Skeletal muscle cell (primary cell): Measurements from ENCODE around the gene B3GNT2.
"Not testable (repeated sequence)": the region's sequence is repeated elsewhere in the genome, so short reads cannot be mapped to it uniquely, and the experiment has no call there.

Experiments
- DNase-seq: peaks from one replicate; pipeline ENCODE4 v3.0.0-alpha.2; 2010; ENCODE audit warnings: low read depth
- H3K4me3 ChIP-seq: 2 replicates; pipeline ENCODE4 v1.5.1; 2011; ENCODE audit warnings: low read depth, mild to moderate bottlenecking, control low read depth, low read length, moderate library complexity

Gene B3GNT2

DNA sequence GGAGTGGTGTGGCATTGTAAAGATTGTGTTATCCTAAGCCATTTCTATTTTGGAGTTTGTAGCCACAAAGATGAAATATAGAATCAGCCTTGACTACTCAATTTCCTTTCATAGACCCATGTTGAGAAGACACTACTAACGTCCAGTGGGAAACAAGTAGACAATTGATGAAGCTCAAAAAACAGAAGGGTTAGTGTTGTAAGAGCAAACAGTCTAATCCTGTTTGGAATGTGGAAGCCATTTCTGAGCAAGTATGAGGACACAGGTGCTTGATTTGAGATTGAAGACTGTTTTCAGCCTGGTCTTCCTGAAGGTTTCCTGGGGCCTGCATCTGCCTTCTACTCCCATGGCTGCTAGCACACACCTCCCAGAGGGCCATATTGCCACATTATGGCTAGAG, 29.1 kb downstream of the B3GNT2 start:
- no peak for DNase-seq
- no peak overlapping the region for H3K4me3 ChIP-seq

DNA sequence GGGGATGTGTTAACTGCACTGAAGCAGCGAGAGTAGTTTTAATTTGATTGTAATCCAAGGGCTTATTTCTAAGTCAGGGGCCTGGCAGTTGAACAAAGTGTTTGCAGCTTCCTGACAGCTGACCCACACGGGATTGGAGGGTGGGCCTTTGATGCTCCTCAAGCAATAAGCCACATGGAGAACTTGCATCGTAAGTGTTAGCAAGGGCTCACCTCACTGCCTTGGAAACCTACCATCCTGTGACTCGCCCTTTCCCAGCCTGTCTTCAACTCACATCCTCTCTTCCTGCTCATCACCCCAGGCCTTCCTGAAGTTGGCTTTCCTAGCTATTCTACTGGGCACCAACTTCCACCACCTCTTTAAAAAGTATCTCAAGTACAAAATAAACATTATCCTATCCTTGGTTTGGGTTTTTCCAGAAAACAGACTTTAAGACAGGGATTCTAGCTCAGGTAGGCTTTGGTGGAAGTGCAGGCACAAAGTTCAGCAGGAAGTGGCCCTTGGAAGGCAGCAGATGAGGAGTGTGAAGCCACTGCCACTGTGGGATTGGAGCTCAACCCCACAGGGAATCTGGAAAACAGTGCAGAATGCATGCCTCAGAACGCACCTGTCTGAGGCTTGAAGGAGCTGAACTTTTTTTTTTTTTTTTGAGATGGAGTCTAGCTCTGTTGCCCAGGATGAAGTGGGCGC, 31.6 kb downstream of the B3GNT2 start:
- DNase-seq: no peak
- no peak overlapping the region for H3K4me3 ChIP-seq

DNA sequence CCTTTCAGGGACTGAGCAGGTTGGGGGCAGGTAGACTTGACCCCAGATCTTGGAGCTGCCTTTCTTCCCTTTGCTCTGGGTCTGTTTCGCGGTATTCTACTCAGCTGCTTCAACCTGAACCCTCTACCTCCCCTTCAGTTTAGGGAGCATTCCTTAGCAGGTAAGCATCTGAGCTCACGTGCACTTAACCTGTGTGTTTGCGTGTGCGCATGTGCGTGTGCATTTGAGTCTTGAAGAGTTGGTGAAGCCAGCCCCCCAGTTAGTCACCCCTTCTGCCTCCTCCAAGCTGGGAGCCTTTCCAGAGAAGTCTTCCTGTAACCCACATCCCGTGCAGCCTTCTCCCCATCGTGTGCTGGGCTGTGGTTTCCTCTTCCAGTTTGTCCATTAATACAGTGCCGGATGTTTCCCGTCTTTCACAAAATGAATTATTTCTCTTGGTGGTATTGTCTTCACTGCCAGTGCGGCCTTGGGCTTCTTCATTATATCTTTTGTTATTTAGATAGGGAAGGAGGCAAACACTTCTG, 33.2 kb downstream of the B3GNT2 start:
- DNase-seq: no peak

DNA sequence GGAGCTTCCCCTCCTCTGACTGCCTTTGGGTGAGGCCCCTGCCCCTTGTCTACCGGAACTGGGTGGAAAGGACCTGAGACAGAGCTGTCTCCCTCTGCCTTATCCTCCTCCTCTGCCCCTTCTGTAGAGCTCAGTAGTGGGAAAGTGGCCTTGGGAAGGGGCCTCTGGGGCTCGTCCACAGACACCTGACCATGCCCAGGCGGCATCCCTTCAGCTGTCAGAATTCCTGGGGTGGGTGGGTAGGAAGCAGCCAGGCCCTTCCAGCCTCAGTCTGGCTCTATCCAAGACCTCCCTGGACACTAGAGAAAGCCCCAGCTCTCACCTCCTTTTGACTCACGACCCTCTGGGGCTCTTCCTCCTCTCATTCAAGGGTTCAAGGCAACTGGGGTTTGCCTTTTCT, 35.6 kb downstream of the B3GNT2 start:
- DNase-seq: no peak
- no peak overlapping the region for H3K4me3 ChIP-seq

More for the DNA sequence above, 33.2 kb downstream of the B3GNT2 start:
- no peak overlapping the region for H3K4me3 ChIP-seq

DNA sequence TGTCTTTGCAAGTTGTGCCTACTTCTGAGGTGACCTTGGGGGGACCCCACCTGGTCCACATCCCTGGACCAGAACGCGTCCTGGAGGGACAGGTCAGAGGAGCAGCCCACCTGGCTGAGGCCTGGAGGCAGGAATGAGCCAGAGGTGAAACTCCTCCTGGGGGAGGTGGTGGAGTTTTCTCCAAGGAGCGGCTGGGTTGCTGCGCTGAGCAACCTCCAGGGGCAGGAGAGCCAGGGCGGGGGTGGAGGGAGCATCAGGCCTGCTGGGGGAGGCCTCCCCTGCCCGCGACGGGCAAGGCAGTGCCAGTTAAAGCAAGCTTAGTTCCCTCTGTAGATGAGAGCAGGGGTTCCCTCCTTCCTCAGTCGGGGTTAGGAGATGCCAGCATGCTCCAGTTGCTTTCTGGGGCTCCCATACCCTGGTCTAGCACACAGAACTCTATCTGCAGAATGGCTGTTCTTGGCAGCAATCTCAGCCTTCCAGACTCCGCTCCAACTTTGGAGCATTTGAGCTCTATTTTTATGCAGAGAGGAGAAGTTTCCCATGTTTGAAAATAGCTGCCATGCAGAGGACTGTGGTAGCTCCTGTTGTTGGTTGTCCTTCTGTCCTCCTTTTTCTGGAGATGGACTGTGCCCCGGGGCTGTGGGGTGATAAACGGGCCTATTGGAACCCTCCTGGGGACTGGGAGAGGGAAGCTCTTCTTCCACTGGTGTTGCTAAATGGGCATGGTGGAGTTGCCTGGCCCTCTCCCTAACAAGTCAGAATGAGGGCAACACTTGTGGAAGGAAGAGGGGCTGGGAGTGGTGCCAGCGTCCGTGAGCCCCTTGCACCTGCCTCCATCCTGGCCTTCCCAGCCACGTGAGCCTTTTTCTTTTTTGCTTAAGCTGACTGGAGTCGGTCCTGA, 39.1 kb downstream of the B3GNT2 start:
- no peak for DNase-seq
- no peak overlapping the region for H3K4me3 ChIP-seq

DNA sequence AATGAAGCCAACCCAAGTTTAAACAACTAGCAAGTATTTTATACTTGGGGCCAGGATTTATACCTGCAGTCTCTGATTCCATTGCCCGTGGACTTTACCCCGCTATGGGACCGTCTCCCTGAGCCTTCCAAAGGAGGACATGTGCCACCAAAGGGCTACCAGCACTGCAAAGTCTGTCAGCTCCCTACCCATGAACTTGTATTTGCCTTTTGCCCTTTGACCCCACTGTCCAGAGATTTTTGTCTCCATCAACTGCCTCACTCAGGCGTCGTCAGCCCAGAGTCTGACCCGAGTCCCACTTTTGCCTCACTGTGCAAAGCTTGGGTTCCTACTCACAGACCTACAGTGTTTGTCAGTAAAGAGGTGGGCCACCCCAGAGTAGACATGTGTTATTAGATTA, 40.6 kb downstream of the B3GNT2 start:
- no peak for DNase-seq

DNA sequence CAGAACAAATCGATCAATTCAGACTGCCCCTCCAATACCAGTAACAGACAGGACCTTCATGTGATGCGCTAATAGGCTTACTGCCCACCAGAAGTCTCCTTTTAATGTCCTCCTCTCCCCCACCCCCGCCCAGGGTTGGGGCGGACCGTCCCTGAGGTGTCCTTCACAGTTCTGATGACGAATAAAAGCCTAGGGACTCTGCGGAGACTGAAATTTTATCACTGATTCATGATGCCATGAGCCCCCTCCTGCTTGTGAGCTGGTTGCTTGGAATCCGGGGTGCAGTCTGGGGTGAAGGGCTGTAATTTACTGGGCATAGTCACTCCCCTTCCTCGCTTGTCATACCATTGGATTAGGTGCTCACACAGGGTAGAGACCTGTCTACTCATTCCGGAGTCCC, 42.3 kb downstream of the B3GNT2 start:
- no peak for DNase-seq
- no peak overlapping the region for H3K4me3 ChIP-seq

More for the DNA sequence above, 40.6 kb downstream of the B3GNT2 start:
- no peak overlapping the region for H3K4me3 ChIP-seq

DNA sequence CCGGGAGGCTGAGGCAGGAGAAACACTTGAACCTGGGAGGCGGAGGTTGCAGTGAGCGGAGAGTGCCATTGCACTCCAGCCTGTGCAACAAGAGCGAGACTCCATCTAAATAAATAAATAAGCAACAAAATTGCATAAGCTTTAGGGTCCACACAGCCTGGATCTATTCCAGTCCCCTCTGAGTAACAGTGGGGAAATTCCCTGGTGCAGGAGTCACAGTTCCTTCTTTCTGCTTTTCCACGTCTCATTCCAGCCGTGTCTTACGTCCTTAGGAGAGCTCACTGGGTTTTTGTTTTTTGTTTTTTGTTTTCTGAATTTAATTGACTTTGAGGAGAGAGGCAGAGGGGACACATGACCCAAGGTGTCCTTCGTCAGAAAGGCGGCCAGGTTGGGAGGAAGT, 44.6 kb downstream of the B3GNT2 start:
- H3K4me3 ChIP-seq: no peak overlapping the region
- no peak for DNase-seq

DNA sequence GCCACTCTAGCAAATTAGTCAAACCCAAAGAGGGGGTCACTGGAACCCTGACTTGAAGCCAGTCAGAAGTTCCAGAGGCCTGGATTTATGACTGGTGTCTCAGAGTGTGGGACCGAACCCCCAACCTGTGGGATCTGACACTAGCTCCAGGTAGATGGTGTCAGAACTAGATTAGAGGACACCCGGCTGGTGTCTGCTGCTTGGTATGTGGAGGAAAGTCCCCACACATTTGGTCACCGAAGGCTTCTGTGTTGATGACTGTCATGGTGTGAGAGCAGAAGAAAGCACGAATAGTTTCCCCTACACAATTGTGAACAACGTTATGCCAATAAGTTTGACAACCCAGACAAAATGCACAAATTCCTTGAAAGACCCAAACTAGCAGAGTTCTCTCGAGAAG, 48.1 kb downstream of the B3GNT2 start:
- H3K4me3 ChIP-seq: no peak overlapping the region
- DNase-seq: no peak

DNA sequence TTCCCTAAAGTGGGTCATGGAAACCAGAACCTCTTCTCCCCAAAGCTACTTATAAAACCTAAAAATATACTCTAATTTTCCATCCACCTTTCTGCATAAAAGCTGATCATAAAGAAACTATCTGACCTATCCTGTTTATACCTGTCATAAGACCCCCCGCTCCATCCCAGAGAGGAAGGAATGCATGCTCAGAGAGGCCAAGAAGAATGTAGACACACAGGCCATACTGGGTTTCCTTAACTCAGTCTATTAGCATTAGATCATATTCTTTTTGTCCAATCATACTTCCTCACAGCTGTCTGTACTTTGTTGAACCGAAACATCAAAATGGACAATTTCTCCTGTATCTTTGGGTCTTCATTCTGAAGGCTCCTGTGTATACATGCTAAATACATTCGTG, 52.3 kb downstream of the B3GNT2 start:
- DNase-seq: no peak
- H3K4me3 ChIP-seq: no peak overlapping the region

DNA sequence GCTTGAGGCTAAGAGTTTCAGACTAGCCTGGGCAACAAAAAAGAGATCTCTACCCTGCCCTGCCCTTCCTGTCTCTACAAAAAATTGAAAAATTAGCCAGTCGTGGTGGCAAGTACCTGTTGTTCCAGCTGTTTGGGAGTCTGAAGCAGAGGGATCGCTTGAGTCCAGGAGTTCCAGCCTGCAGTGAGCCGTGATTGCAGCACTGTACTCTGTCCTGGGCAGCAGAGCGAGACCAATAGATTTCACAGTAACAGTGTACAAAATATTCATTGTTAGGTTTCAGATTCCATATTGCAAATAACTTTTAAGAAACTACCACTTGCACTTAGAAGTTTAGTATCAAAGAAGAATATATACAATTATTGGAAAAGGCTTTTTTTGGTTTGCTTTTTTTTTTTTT, 54.3 kb downstream of the B3GNT2 start:
- no peak for DNase-seq
- no peak overlapping the region for H3K4me3 ChIP-seq

DNA sequence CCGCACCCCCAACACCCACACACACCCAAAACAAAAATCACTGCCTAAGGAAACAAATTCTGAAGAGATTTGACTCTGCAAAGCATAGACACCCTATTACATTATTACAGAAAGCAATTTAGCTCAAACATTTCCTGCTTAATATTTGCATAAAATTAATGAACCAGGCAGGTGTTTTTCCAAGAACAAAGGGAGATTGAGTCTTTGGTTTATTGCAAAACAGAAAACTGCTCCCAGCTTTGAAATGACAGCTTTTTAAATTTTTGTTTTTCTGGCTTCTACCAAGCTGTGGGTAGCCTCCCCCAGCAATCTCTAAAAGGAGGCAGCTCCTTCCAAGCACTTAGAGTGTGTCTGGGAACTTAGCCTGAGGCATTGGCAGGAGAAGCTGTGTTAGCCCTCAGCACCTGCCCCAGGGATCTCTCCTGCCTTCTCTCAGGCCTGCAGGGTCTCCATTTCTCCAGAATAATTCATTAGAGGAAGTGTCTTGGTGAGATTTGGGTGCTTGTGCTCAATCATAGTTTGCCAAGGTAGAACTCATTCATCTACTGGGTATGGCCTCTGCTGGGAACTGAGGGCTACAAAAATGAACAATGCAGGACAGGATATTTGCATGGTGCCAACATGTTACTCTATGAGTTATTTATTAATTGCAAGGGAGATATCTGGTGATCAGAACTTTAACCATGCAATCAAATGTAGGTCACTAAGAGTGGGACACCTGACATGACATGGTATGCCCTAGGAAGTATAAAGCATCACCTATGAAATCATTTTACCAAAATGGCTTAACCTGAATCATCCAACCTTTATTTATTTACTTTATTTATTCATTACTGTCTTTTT, 58.7 kb downstream of the B3GNT2 start:
- no peak overlapping the region for H3K4me3 ChIP-seq
- no peak for DNase-seq

DNA sequence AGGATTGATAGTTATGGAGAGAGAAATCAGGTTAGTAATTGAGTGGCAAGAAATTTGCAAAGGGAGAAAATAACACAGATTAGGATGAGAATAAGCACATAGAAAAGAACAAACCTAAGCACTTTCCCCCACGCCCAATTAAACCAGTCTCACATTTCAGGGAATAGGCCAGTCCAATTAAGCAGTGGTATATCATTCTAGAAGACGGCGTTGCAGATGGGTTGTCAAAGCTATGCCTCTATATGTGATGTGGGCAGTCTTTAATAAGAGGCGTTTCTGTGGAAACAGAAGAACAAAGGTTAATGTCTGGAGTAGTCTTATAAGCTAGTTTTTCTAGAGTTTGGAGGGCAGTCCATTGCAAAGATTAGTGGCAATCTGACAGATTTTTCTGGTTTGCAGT, 61.6 kb downstream of the B3GNT2 start:
- no peak for DNase-seq
- no peak overlapping the region for H3K4me3 ChIP-seq

DNA sequence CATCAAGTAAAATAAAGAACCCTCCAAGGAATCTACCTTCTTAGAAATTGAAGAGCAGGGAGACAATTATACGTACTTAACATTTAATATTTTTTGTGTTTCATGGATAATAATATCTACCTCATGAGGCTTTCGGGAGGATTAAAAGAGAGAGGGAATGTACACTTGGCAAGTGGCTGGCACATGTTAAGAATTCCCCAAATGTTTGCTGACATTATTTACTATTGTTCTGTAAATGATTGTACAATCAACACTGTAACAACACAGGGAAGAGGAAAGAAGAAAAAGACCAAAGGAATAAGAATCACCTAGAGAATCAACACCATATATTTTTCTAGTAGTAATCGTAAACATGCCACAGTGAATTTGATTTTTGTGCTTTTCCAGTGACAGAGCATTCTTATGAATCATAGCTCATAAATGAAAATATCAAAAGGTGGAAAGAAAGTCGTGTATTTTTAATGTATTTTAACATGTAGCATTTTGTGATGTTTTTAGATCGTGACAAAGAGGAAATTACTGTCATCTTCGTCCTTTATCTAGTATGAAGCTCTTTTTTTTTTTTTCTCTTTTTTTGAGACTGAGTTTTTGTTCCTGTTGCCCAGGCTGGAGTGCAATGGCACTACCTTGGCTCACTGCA, 67.3 kb downstream of the B3GNT2 start:
- no peak overlapping the region for H3K4me3 ChIP-seq
- no peak for DNase-seq

DNA sequence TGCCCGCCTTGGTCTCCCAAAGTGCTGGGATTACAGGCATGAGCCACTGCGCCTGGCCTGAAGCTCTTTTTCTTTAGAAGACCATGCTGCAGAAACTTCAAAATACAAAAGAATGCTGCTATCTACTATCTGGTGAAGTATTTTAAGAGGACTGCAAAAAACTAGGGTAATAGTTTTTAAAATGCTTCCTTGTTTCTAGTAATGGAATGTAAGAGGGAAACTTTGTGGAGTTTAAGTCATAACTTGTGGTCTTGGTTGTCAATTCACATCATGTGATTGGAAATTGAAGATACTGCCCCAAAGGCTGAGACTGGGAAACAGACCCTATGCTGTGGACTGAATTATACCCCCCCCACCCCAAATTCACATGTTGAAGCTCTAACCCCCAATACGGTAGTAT, 68.3 kb downstream of the B3GNT2 start:
- no peak overlapping the region for H3K4me3 ChIP-seq
- no peak for DNase-seq

DNA sequence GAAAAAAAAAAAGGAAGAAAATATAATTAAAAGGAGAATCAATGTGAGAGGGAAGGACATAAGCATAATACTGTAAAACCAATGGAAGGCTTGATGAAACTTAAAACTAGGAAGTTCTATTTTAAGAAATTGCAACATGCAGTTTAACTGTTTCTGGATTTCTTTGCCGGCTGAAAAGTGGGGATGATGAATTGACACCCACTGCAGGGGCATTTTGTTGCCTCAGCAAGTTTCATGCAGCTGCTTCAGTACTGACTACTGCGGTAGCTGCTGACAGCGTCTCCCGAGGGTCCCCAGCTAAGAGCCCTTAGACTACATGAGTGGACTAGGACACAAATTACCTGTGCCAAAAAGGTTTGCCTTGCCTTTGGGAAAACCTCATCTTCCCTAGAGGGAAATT, 69.2 kb downstream of the B3GNT2 start:
- no peak overlapping the region for H3K4me3 ChIP-seq
- no peak for DNase-seq

DNA sequence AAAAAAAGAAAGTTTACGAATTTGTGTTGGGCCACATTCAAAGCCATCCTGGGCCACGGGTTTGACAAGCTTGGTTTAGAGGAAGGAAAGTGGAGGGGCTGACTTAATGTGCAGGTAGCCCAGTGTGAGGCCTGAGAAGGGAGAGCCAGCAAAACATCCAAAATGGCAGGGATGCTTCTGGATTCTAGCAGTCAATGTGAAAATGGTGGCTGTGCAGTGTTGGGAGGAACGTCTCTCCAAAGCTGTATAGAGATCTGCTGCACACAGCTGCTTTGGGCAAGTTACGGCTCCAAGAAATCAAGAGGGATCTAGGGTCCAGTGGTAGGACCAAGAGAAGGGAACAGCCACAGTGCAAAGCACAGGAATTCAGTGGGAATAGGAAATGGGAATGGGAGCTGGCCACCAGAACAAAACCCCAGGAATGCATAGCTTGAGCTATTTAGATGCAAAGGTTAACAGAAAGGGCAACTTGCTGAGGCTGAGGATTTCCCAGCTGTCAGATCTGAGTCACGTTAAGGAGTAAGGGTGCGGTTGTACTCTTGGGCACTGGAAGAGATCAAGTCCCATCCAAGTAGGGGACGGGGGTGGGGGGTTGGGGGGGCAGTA, 70.6 kb downstream of the B3GNT2 start:
- H3K4me3 ChIP-seq: no peak overlapping the region
- DNase-seq: peak; percentile 80

DNA sequence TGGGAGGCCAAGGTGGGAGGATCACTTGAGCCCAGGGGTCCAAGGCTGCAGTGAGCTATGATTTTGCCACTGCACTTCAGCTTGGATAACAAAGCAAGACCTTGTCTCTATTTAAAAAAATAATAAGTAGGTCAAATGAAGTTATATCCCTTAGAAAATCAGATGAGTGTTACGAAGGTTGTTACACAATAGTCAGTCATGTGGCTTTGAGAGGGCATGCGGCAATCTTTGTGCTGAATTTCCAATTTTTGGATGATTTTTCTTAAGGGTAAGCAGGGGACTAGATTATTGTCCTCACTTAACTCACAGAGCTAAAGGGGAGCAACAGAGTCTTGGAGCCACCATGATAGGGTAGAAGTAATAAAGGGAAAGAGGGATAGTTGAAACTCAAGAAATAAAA, 71.8 kb downstream of the B3GNT2 start:
- no peak overlapping the region for H3K4me3 ChIP-seq
- DNase-seq: no peak

DNA sequence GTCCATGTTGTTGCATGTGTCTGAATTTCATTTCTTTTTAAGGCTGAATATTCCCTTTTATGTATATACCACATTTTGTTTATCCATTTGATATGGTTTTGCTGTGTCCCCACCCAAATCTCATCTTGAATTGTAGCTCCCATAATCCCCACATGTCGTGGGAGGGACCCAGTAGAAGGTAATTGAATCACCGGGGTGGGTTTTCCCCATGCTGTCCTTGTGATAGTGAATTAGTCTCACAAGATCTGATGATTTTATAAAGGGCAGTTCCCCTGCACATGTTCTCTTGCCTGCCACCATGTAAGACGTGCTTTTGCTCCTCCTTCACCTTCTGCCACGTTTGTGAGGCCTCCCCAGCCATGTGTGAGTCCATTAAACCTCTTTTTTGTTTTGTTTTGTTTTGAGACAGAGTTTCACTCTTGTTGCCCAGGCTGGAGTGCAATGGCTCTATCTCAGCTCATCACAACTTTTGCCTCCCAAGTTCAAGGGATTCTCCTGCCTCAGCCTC, 72.8 kb downstream of the B3GNT2 start:
- not testable (repeated sequence) for H3K4me3 ChIP-seq, DNase-seq
